ENCODE measurements around the gene GALNT4. TPM values are rescaled to one million over a fixed set of nuclear protein-coding genes. Genes with fewer than 3 reads are reported as not detected.
A peak's percentile ranks its signal among the peaks of the same experiment; 100 is the strongest.

GALNT4 gene
- total RNA-seq, 1 donor from 2014 or later, result 0.98 TPM

GRCh38 chr12:89544681-89545184, 20.1 kb upstream of the GALNT4 start:
- peaks cover 8% of the 10 kb centered on the region for H3K4me1 Mint-ChIP-seq (ENCODE audit: low read depth, unreplicated experiment)
- no peaks in the 10 kb centered on the region for H3K36me3 Mint-ChIP-seq (ENCODE audit: unreplicated experiment)
- H3K4me3 Mint-ChIP-seq (ENCODE audit: unreplicated experiment), result no peak overlapping the region
- H3K27ac Mint-ChIP-seq (ENCODE audit: unreplicated experiment), result peak overlapping the region; percentile 23
- TF ChIP-seq, protein P1, sequence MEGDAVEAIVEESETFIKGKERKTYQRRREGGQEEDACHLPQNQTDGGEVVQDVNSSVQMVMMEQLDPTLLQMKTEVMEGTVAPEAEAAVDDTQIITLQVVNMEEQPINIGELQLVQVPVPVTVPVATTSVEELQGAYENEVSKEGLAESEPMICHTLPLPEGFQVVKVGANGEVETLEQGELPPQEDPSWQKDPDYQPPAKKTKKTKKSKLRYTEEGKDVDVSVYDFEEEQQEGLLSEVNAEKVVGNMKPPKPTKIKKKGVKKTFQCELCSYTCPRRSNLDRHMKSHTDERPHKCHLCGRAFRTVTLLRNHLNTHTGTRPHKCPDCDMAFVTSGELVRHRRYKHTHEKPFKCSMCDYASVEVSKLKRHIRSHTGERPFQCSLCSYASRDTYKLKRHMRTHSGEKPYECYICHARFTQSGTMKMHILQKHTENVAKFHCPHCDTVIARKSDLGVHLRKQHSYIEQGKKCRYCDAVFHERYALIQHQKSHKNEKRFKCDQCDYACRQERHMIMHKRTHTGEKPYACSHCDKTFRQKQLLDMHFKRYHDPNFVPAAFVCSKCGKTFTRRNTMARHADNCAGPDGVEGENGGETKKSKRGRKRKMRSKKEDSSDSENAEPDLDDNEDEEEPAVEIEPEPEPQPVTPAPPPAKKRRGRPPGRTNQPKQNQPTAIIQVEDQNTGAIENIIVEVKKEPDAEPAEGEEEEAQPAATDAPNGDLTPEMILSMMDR (IDR thresholded peaks at IDR 0.05; ENCODE audit: partially characterized antibody, unreplicated experiment), result no peak
- H3K27me3 Mint-ChIP-seq (ENCODE audit: unreplicated experiment), result no peaks in the 10 kb centered on the region
- peak; percentile 20 for DNase-seq
- H3K9me3 Mint-ChIP-seq (ENCODE audit: unreplicated experiment), result peaks cover 3% of the 10 kb centered on the region

- DNase-seq, result no peak
- no peaks in the 10 kb centered on the region for H3K27me3 Mint-ChIP-seq (ENCODE audit: unreplicated experiment)
- no peak overlapping the region for H3K4me3 Mint-ChIP-seq (ENCODE audit: unreplicated experiment)
- TF ChIP-seq, protein P1 (IDR thresholded peaks at IDR 0.05; ENCODE audit: partially characterized antibody, unreplicated experiment), result no peak
- H3K9me3 Mint-ChIP-seq (ENCODE audit: unreplicated experiment), result peaks cover 3% of the 10 kb centered on the region
- H3K27ac Mint-ChIP-seq (ENCODE audit: unreplicated experiment), result peak overlapping the region; percentile 5
- peaks cover 8% of the 10 kb centered on the region for H3K4me1 Mint-ChIP-seq (ENCODE audit: low read depth, unreplicated experiment)
- no peaks in the 10 kb centered on the region for H3K36me3 Mint-ChIP-seq (ENCODE audit: unreplicated experiment)
These were observed 19.4 kb upstream of the GALNT4 start for GRCh38 chr12:89544022-89544421.

- peaks cover 8% of the 10 kb centered on the region for H3K4me1 Mint-ChIP-seq (ENCODE audit: low read depth, unreplicated experiment)
- TF ChIP-seq, protein P1 (IDR thresholded peaks at IDR 0.05; ENCODE audit: partially characterized antibody, unreplicated experiment), result peak; percentile 82
- H3K4me3 Mint-ChIP-seq (ENCODE audit: unreplicated experiment), result no peak overlapping the region
- peak; percentile 60 for DNase-seq
- no peak overlapping the region for H3K27ac Mint-ChIP-seq (ENCODE audit: unreplicated experiment)
- H3K36me3 Mint-ChIP-seq (ENCODE audit: unreplicated experiment), result no peaks in the 10 kb centered on the region
- peaks cover 3% of the 10 kb centered on the region for H3K9me3 Mint-ChIP-seq (ENCODE audit: unreplicated experiment)
- H3K27me3 Mint-ChIP-seq (ENCODE audit: unreplicated experiment), result no peaks in the 10 kb centered on the region
These were observed 18.5 kb upstream of the GALNT4 start for GRCh38 chr12:89542912-89543592.

DNA sequence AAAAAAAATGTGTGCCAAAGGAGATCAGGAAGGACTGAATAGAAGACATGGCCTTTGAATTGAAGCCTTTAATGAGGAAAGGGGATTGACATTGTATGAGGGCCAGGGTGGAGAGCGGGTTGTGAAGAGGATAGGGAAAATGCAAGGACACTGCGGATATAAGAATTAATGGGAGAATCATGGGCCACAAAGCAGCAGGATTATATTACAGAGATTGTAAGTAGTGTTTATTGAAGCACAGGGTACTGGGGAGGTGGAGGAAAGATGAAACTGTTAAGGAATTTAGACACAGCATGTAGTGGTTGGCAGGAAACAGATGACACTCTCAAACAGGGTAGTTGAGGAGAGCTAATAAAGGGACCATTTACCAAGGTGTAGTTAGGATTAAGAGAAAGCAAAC, 17.6 kb upstream of the GALNT4 start:
- peaks cover 3% of the 10 kb centered on the region for H3K9me3 Mint-ChIP-seq (ENCODE audit: unreplicated experiment)
- H3K27ac Mint-ChIP-seq (ENCODE audit: unreplicated experiment), result no peak overlapping the region
- H3K27me3 Mint-ChIP-seq (ENCODE audit: unreplicated experiment), result peaks cover 3% of the 10 kb centered on the region
- H3K4me1 Mint-ChIP-seq (ENCODE audit: low read depth, unreplicated experiment), result peaks cover 8% of the 10 kb centered on the region
- H3K4me3 Mint-ChIP-seq (ENCODE audit: unreplicated experiment), result no peak overlapping the region
- TF ChIP-seq, protein P1 (IDR thresholded peaks at IDR 0.05; ENCODE audit: partially characterized antibody, unreplicated experiment), result no peak
- H3K36me3 Mint-ChIP-seq (ENCODE audit: unreplicated experiment), result no peaks in the 10 kb centered on the region
- no peak for DNase-seq

DNA sequence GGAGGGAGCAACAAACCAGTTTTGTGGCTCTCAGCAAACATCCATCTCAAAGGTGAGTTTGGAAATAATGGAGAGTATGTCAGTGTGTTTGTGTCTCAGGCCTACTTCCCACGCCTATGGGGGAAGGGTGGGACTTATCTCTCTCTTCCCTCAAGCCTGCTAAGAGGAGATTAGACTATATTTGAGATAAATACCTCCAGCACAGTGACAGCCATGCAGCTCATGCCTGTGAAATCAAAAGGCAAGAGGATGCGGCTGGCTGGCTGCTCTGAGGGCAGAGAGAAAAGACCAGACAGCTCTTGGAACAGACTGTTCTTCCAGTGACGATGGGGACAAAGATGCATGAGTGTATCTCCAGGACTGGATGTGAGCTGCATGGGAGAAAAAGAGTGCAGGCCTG, 16.0 kb upstream of the GALNT4 start:
- H3K9me3 Mint-ChIP-seq (ENCODE audit: unreplicated experiment), result peaks cover 3% of the 10 kb centered on the region
- TF ChIP-seq, protein P1 (IDR thresholded peaks at IDR 0.05; ENCODE audit: partially characterized antibody, unreplicated experiment), result no peak
- H3K27ac Mint-ChIP-seq (ENCODE audit: unreplicated experiment), result no peak overlapping the region
- peaks cover 8% of the 10 kb centered on the region for H3K4me1 Mint-ChIP-seq (ENCODE audit: low read depth, unreplicated experiment)
- peaks cover 3% of the 10 kb centered on the region for H3K27me3 Mint-ChIP-seq (ENCODE audit: unreplicated experiment)
- DNase-seq, result no peak
- H3K36me3 Mint-ChIP-seq (ENCODE audit: unreplicated experiment), result no peaks in the 10 kb centered on the region
- H3K4me3 Mint-ChIP-seq (ENCODE audit: unreplicated experiment), result no peak overlapping the region

Measured in glutamatergic neuron (in vitro differentiated cells).